H1 (cell line): ENCODE measurements around the gene CANX. TPM values are rescaled to one million over a fixed set of nuclear protein-coding genes. Genes with fewer than 3 reads are reported as not detected.
A peak's percentile ranks its signal among the peaks of the same experiment; 100 is the strongest.

Experiments used
- CBX8 ChIP-seq: fragments of 300-800, 300-1000 bp; sonication (generic); IDR thresholded peaks from 2 replicates; pipeline ENCODE4 v1.7.1; 2016; ENCODE audit warnings: low read depth, low read length, borderline replicate concordance
- EZH2 ChIP-seq: fragments of 200-600 bp; sonication (generic); IDR thresholded peaks from 2 replicates; pipeline ENCODE4 v1.7.1; 2012; ENCODE audit warnings: low read depth, mild to moderate bottlenecking, moderate library complexity, low read length, inconsistent platforms; ENCODE audit not compliant: severe bottlenecking
- MAFK ChIP-seq: IDR thresholded peaks from 2 replicates; pipeline ENCODE4 v1.6.1; 2012; ENCODE audit warnings: low read depth, mild to moderate bottlenecking, improper control_type of control experiment, low read length
- POU5F1 ChIP-seq: IDR thresholded peaks from 2 replicates; pipeline ENCODE4 v1.6.1; 2011; ENCODE audit warnings: low read depth, mild to moderate bottlenecking, low read length, moderate library complexity
- RAD21 ChIP-seq, 2 experiments: IDR thresholded peaks in 1 of 2; conservative IDR thresholded peaks in 1 of 2; 2 replicates each; pipeline ENCODE4 v1.6.1; 2011; ENCODE audit warnings: low read depth in 2 of 2, low read length in 2 of 2, improper control_type of control experiment in 1 of 2, inconsistent platforms in 1 of 2, mild to moderate bottlenecking in 1 of 2, moderate library complexity in 1 of 2
- RBBP5 ChIP-seq: IDR thresholded peaks from 2 replicates; pipeline ENCODE4 v1.7.1; 2012; ENCODE audit warnings: low read depth, mild to moderate bottlenecking, inconsistent platforms, low read length, moderate library complexity, borderline replicate concordance
- RXRA ChIP-seq: IDR thresholded peaks from 2 replicates; pipeline ENCODE4 v1.6.1; 2011; ENCODE audit warnings: low read depth, mild to moderate bottlenecking, low read length, moderate library complexity; ENCODE audit not compliant: insufficient read depth
- SIN3A ChIP-seq, 2 experiments: IDR thresholded peaks in 1 of 2; conservative IDR thresholded peaks in 1 of 2; 2 replicates each; pipeline ENCODE4 v1.6.1; 2011 to 2012; ENCODE audit warnings: low read length in 2 of 2, improper control_type of control experiment in 1 of 2, low read depth in 1 of 2, mild to moderate bottlenecking in 1 of 2
- SP1 ChIP-seq: IDR thresholded peaks from 2 replicates; pipeline ENCODE4 v1.6.1; 2011; ENCODE audit warnings: low read depth, low read length
- SP2 ChIP-seq: IDR thresholded peaks from 2 replicates; pipeline ENCODE4 v1.6.1; 2012; ENCODE audit warnings: mild to moderate bottlenecking, low read length, inconsistent platforms
- SP4 ChIP-seq: IDR thresholded peaks from 2 replicates; pipeline ENCODE4 v1.6.1; 2012; ENCODE audit warnings: low read length, inconsistent platforms
- TAF1 ChIP-seq: IDR thresholded peaks from 2 replicates; pipeline ENCODE4 v1.6.1; 2011; ENCODE audit warnings: mild to moderate bottlenecking, low read depth, low read length
- polyA plus RNA-seq, 7 experiments: library from polyadenylated mRNA; depleted of rRNA in 3 of 7; stranded (reverse) in 5 of 7; unstranded in 2 of 7; fragments of >200 nt in 5 of 7; fragments of 200-250 nt in 2 of 7; gene quantifications; 1 replicate in 5 of 7; 2 replicates in 1 of 7; 4 replicates in 1 of 7; pipeline versions ENCODE4 v1.2.1 to v1.2.3, GENCODE V29; 2011 to 2013; ENCODE audit warnings: missing spikeins in 2 of 7, mixed read lengths in 2 of 7
- total RNA-seq: library from RNA; stranded (reverse); fragmentation: NEBNext Ultra II Directional; extraction: Animal tissue kit (Norgen Biotek cat#: 25700); gene quantifications from 2 replicates; pipeline ENCODE4 v1.2.1, GENCODE V29; 2021
- TF ChIP-seq, protein P1 (sequence below), 3 experiments: IDR thresholded peaks; 1 replicate in 2 of 3; 2 replicates in 1 of 3; pipeline versions ENCODE4 v1.5.1 to v1.6.1; 2011; ENCODE audit warnings: low read length in 3 of 3, mild to moderate bottlenecking in 3 of 3, inconsistent platforms in 2 of 3, low read depth in 1 of 3, moderate library complexity in 1 of 3; ENCODE audit not compliant: insufficient read depth in 1 of 3; ENCODE audit errors: control extremely low read depth in 1 of 3
- TF ChIP-seq, protein P2 (sequence below): IDR thresholded peaks from 2 replicates; pipeline ENCODE4 v1.6.1; 2011; ENCODE audit warnings: low read length, improper control_type of control experiment
- TF ChIP-seq, protein P3 (sequence below): IDR thresholded peaks from 2 replicates; pipeline ENCODE4 v1.6.1; 2011; ENCODE audit warnings: low read depth, mild to moderate bottlenecking, low read length; ENCODE audit not compliant: insufficient read depth

CANX gene
- total and polyA plus RNA-seq, 2 of the 8 experiments (the other 6 are each of a cell fraction or from before 2014, with no cell fraction given): 136 to 691 TPM

DNA sequence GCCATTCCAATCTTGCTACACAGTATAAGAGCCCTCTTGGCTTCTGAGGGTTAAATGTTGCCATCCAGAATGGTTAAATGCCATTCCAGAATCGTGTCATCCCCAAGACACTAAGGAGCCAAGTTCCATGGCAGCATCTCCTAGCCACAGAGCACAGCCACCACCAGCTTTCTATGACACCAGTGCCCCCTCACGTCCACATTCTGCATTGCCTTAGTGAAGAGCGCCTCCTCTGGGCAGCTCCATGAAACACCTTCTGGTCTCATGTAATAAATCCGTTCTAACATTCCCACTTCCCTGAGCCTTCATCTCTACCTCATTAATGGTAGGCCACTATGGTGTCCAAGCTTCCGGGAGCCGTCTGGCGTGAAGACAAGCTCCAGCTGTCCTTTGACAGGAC is 30.4 kb upstream of the CANX start (continued):
- TF ChIP-seq, protein P1, sequence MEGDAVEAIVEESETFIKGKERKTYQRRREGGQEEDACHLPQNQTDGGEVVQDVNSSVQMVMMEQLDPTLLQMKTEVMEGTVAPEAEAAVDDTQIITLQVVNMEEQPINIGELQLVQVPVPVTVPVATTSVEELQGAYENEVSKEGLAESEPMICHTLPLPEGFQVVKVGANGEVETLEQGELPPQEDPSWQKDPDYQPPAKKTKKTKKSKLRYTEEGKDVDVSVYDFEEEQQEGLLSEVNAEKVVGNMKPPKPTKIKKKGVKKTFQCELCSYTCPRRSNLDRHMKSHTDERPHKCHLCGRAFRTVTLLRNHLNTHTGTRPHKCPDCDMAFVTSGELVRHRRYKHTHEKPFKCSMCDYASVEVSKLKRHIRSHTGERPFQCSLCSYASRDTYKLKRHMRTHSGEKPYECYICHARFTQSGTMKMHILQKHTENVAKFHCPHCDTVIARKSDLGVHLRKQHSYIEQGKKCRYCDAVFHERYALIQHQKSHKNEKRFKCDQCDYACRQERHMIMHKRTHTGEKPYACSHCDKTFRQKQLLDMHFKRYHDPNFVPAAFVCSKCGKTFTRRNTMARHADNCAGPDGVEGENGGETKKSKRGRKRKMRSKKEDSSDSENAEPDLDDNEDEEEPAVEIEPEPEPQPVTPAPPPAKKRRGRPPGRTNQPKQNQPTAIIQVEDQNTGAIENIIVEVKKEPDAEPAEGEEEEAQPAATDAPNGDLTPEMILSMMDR (IDR thresholded peaks at IDR 0.05; ENCODE audit: control extremely low read depth in 1 of 3, insufficient read depth in 1 of 3, low read depth in 1 of 3, low read length in 3 of 3): peak; percentile 99 to 100 (median 100)
- TF ChIP-seq RBBP5 (no peak), MAFK (no peak), RAD21 (IDR thresholded peaks at IDR 0.05 in 1 of 2, conservative IDR thresholded peaks at IDR 0.05 in 1 of 2; ENCODE audit: low read depth in 2 of 2, low read length in 2 of 2) (peak; percentile 97 to 98), TAF1 (no peak), SIN3A (conservative IDR thresholded peaks at IDR 0.05 in 1 of 2, IDR thresholded peaks at IDR 0.05 in 1 of 2; ENCODE audit: low read depth in 1 of 2, low read length in 2 of 2) (0 out of 4 replicates have a peak, but pooled peaks of 1 of the 2 experiments have one; percentile 33), POU5F1 (0 out of 2 replicates have a peak, but pooled peaks have one; percentile 35), CBX8 (no peak), RXRA (no peak), EZH2 (no peak), SP2 (no peak), SP4 (no peak), SP1 (peak; percentile 32; the same call in 1 of the 2 replicates)
- TF ChIP-seq, protein P2, sequence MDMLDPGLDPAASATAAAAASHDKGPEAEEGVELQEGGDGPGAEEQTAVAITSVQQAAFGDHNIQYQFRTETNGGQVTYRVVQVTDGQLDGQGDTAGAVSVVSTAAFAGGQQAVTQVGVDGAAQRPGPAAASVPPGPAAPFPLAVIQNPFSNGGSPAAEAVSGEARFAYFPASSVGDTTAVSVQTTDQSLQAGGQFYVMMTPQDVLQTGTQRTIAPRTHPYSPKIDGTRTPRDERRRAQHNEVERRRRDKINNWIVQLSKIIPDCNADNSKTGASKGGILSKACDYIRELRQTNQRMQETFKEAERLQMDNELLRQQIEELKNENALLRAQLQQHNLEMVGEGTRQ: no peak
- TF ChIP-seq, protein P3, sequence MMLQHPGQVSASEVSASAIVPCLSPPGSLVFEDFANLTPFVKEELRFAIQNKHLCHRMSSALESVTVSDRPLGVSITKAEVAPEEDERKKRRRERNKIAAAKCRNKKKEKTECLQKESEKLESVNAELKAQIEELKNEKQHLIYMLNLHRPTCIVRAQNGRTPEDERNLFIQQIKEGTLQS: peak; percentile 62; the same call in 1 of the 2 replicates
